KOPT-K1 (cell line): ENCODE data around the gene IFFO2.

Source experiments
- H3K27ac ChIP-seq: fragments of 200-600 bp; sonication (generic); 2 replicates; pipeline ENCODE4 v1.5.1; 2016; ENCODE audit warnings: antibody characterized with exemption, mild to moderate bottlenecking, low read depth, low read length; ENCODE audit not compliant: poor library complexity, severe bottlenecking
- H3K36me3 ChIP-seq: fragments of 200-600 bp; sonication (generic); 2 replicates; pipeline ENCODE4 v1.5.1; 2017; ENCODE audit warnings: antibody characterized with exemption, mild to moderate bottlenecking, low read length, moderate library complexity; ENCODE audit not compliant: insufficient read depth
- H3K9me3 ChIP-seq: fragments of 200-600 bp; sonication (generic); 2 replicates; pipeline ENCODE4 v1.5.1; 2017; ENCODE audit warnings: antibody characterized with exemption, low read length, mild to moderate bottlenecking; ENCODE audit not compliant: insufficient read depth, poor library complexity, severe bottlenecking

IFFO2 gene

GRCh38 chr1:18948913-18949685, 7.4 kb downstream of the IFFO2 start:
- Histone ChIP-seq H3K36me3 (no peaks in the 10 kb centered on the region), H3K9me3 (no peaks in the 10 kb centered on the region), H3K27ac (no peak overlapping the region)

DNA sequence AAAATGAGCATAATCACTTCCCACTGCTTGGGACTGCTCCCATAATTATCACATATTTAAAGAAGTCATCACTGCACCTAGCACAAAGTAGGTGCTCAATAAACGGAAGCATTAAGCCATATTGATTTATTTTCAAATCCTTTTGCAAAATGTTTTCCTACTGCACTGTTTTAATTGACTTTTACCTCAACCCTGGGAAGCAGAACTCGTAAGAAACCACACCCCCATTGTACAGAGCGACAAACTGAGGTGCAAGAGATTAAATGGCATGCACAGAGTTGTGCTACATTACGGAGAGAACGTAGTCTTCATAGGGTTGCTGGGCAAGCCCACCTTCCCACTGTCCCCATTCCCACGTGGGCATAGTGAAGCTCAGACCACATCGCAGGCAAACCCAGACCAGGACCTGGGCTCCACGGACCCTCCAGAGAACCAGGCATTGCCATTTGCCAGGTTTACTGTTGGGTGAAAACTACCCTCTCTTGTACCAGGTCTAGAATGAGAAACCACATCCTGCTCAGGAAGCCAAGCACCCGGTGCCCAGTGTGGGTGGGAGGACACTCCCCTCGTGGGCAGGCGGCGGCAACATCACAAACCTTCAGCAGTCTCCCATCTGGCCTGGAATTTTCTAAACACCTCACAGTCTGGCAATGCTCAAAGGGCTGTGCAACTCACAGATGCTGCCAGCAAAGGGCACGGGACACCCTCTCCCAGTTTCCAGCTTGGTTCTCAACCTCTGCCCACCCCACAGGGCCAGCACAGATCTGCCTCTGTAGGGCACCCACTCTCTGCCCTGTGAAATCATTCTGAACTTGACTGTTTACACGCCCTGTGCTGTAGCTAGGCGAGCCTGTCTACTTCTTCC, 8.2 kb downstream of the IFFO2 start:
- Histone ChIP-seq H3K27ac (no peak overlapping the region), H3K36me3 (no peaks in the 10 kb centered on the region), H3K9me3 (no peaks in the 10 kb centered on the region)

DNA sequence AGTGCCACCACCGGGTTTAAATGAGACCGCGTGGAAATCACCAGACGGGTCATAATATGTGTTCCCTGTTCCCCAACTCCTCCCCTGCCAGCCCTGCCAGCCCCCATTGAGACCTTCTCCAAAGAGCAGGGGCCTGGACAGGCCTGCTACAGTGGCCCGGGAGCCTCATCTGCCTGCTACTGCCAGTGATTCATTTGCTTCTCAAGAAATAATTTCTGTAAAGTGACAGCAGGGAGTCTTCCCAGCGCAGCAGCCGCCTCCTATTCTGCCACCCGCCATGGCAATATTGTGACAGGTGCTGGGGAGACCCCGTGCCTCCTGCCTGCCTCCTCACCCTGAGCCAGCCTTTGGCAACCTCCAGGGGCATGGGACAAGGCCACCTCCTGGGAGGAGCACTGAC, 8.9 kb downstream of the IFFO2 start:
- Histone ChIP-seq H3K36me3 (no peaks in the 10 kb centered on the region), H3K27ac (no peak overlapping the region), H3K9me3 (no peaks in the 10 kb centered on the region)

- Histone ChIP-seq H3K36me3 (no peaks in the 10 kb centered on the region), H3K9me3 (no peaks in the 10 kb centered on the region), H3K27ac (no peak overlapping the region)
Measured at GRCh38 chr1:18946550-18947381, 9.7 kb downstream of the IFFO2 start.

GRCh38 chr1:18945401-18945849, 11.1 kb downstream of the IFFO2 start:
- H3K36me3 ChIP-seq = no peaks in the 10 kb centered on the region
- H3K27ac ChIP-seq = no peak overlapping the region

DNA sequence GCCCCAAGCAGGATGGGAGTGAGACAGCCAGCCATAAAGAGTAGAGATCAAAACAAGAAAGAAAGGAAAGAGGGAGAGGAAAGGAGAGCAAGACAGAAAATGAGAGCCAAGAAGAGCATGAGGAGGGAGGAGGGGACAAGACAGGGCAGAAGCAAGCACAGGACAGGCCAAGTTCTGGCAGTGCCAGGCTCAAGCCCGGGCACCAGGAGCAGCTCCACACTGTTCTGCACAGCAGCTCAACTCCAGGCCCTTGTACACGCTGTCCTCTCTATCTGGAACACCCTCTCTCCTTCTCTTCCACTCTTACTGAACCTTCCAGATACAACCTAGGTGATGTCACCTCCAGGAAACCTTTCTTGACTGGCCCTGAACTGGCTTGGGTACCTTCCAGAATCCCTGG, 11.7 kb downstream of the IFFO2 start:
- no peaks in the 10 kb centered on the region for H3K9me3 ChIP-seq
- H3K27ac ChIP-seq = no peak overlapping the region
- no peaks in the 10 kb centered on the region for H3K36me3 ChIP-seq

More at GRCh38 chr1:18945401-18945849, 11.1 kb downstream of the IFFO2 start:
- H3K9me3 ChIP-seq = no peaks in the 10 kb centered on the region

DNA sequence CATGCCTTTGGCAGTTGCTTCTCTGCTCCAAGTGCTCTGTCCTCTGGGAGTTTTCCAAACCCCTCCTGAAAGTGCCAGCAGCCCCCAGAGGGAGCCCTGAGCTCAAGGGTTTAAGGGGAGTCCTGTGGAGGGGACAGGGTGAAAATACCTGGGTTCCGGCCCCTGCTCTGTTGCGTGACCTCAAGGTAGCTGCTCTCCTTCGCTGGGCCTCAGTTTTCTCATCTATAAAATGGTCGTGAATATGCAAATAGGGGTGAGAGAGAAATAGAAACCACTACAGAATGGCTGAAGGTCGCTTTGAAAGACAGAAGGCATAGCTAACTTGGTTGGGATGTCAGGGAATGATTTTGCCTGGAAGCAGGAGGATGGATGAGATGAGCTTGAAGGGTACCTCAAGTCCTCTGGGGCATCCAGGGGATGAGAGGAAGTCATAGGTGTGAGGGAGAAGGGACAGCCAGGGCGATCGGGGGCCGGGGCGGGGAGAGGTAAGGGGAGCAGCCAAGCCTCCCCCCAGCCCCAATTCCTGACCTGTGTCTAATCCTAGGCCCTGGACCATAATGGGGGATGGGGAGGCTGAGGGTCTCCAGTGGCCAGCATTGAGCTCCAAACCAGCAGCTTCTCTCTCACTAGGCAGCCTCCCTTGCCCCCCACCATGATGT, 12.4 kb downstream of the IFFO2 start:
- Histone ChIP-seq H3K36me3 (no peaks in the 10 kb centered on the region), H3K9me3 (no peaks in the 10 kb centered on the region), H3K27ac (no peak overlapping the region)

DNA sequence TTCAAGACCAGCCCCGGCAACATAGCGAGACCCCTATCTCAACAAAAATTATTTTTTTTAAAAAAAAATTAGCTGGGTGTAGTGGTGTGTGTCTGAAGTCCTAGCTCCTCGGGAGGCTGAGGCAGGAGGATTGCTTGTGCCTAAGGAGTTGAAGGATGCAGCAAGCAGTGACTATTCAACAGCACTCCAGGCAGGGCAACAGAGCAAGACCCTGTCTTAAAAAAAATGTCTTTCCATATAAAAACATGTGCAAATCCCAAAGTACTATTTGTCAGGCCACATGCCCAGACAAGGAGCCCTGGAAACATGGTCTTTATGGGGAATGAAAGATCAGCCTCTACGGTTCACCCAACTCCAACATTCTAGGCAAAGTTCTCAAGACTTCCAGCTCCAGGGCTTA, 13.3 kb downstream of the IFFO2 start:
- Histone ChIP-seq H3K36me3 (no peaks in the 10 kb centered on the region), H3K27ac (no peak overlapping the region), H3K9me3 (no peaks in the 10 kb centered on the region)

DNA sequence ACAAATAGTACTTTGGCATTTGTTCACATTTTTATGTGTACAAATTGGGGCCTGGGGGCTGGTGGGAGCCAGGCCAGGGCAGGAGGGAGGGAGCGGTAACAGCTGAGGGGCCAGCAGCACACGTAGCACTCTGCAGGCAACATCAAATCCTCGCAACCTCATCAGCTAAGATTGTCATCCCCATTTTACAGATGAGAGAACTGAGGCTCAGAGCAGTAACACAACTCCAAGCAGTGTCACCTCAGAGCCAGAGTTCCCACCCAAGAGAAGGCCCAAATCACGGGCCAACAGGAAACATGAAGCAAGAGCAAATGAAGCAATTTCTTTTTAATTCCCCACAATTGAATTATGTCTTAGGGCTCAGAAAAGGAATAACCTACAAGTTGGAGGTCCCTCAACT, 14.1 kb downstream of the IFFO2 start:
- no peak overlapping the region for H3K27ac ChIP-seq
- no peaks in the 10 kb centered on the region for H3K9me3 ChIP-seq
- no peaks in the 10 kb centered on the region for H3K36me3 ChIP-seq

- Histone ChIP-seq H3K9me3 (no peaks in the 10 kb centered on the region), H3K27ac (no peak overlapping the region), H3K36me3 (no peaks in the 10 kb centered on the region)
Measured at GRCh38 chr1:18941221-18942141, 15.0 kb downstream of the IFFO2 start.

DNA sequence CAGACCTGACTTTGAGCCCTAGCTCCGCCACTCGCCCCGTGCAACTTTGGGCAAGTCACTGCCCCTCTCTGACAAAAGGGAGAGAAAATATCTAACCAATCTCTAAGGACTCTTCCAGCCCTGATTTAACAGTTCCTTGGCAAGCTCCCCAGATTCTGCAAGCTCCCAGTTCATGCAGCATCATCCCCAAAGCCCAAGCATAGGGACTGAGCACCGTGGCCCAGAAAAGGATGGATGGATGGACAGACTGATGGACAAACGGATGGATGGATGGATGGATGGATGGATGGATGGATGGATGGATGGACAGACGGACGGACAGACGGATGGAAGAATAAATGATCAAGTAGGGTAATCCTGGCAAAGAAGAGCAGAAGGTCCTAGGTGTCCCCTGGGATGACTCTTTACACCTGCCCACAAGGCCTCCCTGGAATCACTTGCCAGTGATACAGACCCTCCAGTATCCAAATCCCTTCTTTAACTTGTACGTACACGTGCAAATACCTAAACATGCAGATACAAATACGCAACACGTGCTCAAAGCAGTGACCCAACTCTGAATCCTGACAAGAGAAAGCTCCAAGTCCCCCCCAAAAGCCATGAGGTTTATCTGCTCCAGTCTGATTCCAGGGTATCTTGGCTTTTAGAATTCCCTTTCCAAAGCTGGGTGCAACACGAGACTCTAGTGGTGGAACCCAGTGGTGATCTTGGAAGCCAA, 16.0 kb downstream of the IFFO2 start:
- no peak overlapping the region for H3K27ac ChIP-seq
- H3K36me3 ChIP-seq = no peaks in the 10 kb centered on the region
- no peaks in the 10 kb centered on the region for H3K9me3 ChIP-seq

GRCh38 chr1:18939398-18940302, 16.8 kb downstream of the IFFO2 start:
- H3K36me3 ChIP-seq = no peaks in the 10 kb centered on the region
- no peaks in the 10 kb centered on the region for H3K9me3 ChIP-seq
- H3K27ac ChIP-seq = no peak overlapping the region
